Glutamatergic neuron (in vitro differentiated cells): ENCODE measurements around the gene CCR5AS.

ENCODE experiments used
- DNase-seq: peaks from one replicate; pipeline ENCODE4 v3.0.0; 2022
- H3K27ac Mint-ChIP-seq: one replicate; pipeline ENCODE4 v1.8.0; 2020; ENCODE audit warnings: mild to moderate bottlenecking, mixed read lengths, inconsistent platforms; ENCODE audit not compliant: unreplicated experiment
- H3K27me3 Mint-ChIP-seq: one replicate; pipeline ENCODE4 v1.8.0; 2020; ENCODE audit warnings: mild to moderate bottlenecking, moderate library complexity, mixed read lengths, inconsistent platforms; ENCODE audit not compliant: unreplicated experiment
- H3K36me3 Mint-ChIP-seq: one replicate; pipeline ENCODE4 v1.8.0; 2020; ENCODE audit warnings: mild to moderate bottlenecking, mixed read lengths, inconsistent platforms; ENCODE audit not compliant: unreplicated experiment
- H3K4me1 Mint-ChIP-seq: one replicate; pipeline ENCODE4 v1.8.0; 2020; ENCODE audit warnings: mild to moderate bottlenecking, low read depth, mixed read lengths, inconsistent platforms; ENCODE audit not compliant: unreplicated experiment
- H3K4me3 Mint-ChIP-seq: one replicate; pipeline ENCODE4 v1.8.0; 2020; ENCODE audit warnings: mild to moderate bottlenecking, mixed read lengths, inconsistent platforms; ENCODE audit not compliant: unreplicated experiment
- H3K9me3 Mint-ChIP-seq: one replicate; pipeline ENCODE4 v1.8.0; 2020; ENCODE audit warnings: mild to moderate bottlenecking, moderate library complexity, mixed read lengths, inconsistent platforms; ENCODE audit not compliant: unreplicated experiment
- CTCF ChIP-seq: fragments of 200-600 bp; sonication (generic); IDR thresholded peaks from one replicate; pipeline ENCODE4 v1.5.0; 2021; ENCODE audit not compliant: partially characterized antibody, unreplicated experiment

Gene CCR5AS

GRCh38 chr3:46386205-46386604, 20.7 kb downstream of the CCR5AS start:
- no peak for DNase-seq

GRCh38 chr3:46383951-46384330, 22.9 kb downstream of the CCR5AS start:
- Mint-ChIP-seq H3K27ac (no peak overlapping the region), H3K9me3 (no peaks in the 10 kb centered on the region)
- no peak for TF ChIP-seq CTCF

More at GRCh38 chr3:46386205-46386604, 20.7 kb downstream of the CCR5AS start:
- H3K9me3 Mint-ChIP-seq, result no peaks in the 10 kb centered on the region
- H3K27me3 Mint-ChIP-seq, result no peaks in the 10 kb centered on the region
- H3K36me3 Mint-ChIP-seq, result no peaks in the 10 kb centered on the region
- H3K4me1 Mint-ChIP-seq, result no peaks in the 10 kb centered on the region
- no peak overlapping the region for H3K27ac Mint-ChIP-seq
- no peak for TF ChIP-seq CTCF
- no peak overlapping the region for H3K4me3 Mint-ChIP-seq

GRCh38 chr3:46383211-46383950, 23.5 kb downstream of the CCR5AS start:
- Mint-ChIP-seq H3K27ac (no peak overlapping the region), H3K36me3 (no peaks in the 10 kb centered on the region), H3K4me3 (no peak overlapping the region), H3K27me3 (no peaks in the 10 kb centered on the region), H3K4me1 (no peaks in the 10 kb centered on the region), H3K9me3 (no peaks in the 10 kb centered on the region)
- DNase-seq, result no peak
- TF ChIP-seq CTCF, result no peak

More at GRCh38 chr3:46383951-46384330, 22.9 kb downstream of the CCR5AS start:
- H3K36me3 Mint-ChIP-seq, result no peaks in the 10 kb centered on the region
- DNase-seq, result no peak
- no peaks in the 10 kb centered on the region for H3K27me3 Mint-ChIP-seq
- H3K4me3 Mint-ChIP-seq, result no peak overlapping the region
- H3K4me1 Mint-ChIP-seq, result no peaks in the 10 kb centered on the region

- no peak for TF ChIP-seq CTCF
- no peak overlapping the region for H3K4me3 Mint-ChIP-seq
- no peaks in the 10 kb centered on the region for H3K9me3 Mint-ChIP-seq
- no peaks in the 10 kb centered on the region for H3K4me1 Mint-ChIP-seq
- H3K27me3 Mint-ChIP-seq, result no peaks in the 10 kb centered on the region
- H3K36me3 Mint-ChIP-seq, result no peaks in the 10 kb centered on the region
- H3K27ac Mint-ChIP-seq, result no peak overlapping the region
- DNase-seq, result no peak
These were observed 25.2 kb downstream of the CCR5AS start for GRCh38 chr3:46381625-46382024.

GRCh38 chr3:46380471-46381221, 26.2 kb downstream of the CCR5AS start:
- Mint-ChIP-seq H3K4me1 (no peaks in the 10 kb centered on the region), H3K27me3 (no peaks in the 10 kb centered on the region), H3K4me3 (no peak overlapping the region), H3K36me3 (no peaks in the 10 kb centered on the region), H3K9me3 (no peaks in the 10 kb centered on the region), H3K27ac (no peak overlapping the region)
- no peak for DNase-seq
- no peak for TF ChIP-seq CTCF
